ENCODE results near the gene EPN2.

DNA sequence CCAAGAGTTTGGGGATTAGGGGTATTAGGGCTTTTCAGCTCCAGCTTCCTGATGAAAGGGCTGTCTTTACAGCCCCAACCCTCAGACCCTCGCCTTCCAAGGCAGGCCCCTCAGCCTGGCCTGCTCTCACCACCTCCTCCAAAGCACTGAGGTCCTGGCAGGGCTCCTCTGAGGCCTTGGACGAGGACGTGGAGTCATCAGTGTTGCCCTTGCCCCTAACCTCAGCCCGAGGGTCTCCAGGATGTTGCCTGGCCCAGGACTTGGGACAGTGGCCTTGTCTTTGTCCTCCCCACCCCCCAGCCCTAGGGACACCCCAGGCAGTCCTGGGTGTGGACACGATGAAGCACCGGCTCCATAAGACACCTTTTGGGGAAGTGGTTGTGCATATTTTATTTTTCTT, 97.2 kb downstream of the EPN2 start:
- TF ChIP-seq CTCF (IDR thresholded peaks at IDR 0.05) (no peak), POLR2A (IDR thresholded peaks at IDR 0.05) (no peak)
